Measurements from ENCODE around the gene BOK. TPM values are rescaled to one million over a fixed set of nuclear protein-coding genes. Genes with fewer than 3 reads are reported as not detected.

The BOK gene
- total RNA-seq, 1 donor from 2014 or later: 6.9 TPM

DNA sequence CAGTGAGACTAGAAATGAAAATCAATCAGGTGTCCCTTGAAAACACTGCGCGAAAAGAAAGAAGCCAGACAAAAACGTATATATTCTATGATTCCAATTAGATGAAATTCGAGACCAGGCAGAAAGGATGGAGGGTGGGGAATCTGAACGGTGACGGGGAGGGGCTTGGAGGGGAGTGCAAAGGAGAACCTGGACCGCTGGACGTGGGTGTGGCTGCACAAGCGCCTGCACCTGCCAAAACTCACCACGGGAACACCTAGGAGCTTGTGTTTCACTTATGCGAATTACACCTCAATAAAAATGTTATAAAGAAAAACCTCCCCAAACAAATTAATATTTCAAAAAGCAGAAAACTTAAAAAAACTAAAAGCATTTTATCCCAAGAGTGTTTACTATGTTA, 56.5 kb downstream of the BOK start:
- H3K9me3 Mint-ChIP-seq: no peaks in the 10 kb centered on the region
- TF ChIP-seq, protein P1, sequence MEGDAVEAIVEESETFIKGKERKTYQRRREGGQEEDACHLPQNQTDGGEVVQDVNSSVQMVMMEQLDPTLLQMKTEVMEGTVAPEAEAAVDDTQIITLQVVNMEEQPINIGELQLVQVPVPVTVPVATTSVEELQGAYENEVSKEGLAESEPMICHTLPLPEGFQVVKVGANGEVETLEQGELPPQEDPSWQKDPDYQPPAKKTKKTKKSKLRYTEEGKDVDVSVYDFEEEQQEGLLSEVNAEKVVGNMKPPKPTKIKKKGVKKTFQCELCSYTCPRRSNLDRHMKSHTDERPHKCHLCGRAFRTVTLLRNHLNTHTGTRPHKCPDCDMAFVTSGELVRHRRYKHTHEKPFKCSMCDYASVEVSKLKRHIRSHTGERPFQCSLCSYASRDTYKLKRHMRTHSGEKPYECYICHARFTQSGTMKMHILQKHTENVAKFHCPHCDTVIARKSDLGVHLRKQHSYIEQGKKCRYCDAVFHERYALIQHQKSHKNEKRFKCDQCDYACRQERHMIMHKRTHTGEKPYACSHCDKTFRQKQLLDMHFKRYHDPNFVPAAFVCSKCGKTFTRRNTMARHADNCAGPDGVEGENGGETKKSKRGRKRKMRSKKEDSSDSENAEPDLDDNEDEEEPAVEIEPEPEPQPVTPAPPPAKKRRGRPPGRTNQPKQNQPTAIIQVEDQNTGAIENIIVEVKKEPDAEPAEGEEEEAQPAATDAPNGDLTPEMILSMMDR (conservative IDR thresholded peaks at IDR 0.05): no peak
- no peak for DNase-seq (ENCODE audit: low read depth, low spot score)
- H3K36me3 Mint-ChIP-seq (ENCODE audit: low read depth): peaks cover 3% of the 10 kb centered on the region
- H3K4me3 Mint-ChIP-seq: no peak overlapping the region
- peaks cover 31% of the 10 kb centered on the region for H3K4me1 Mint-ChIP-seq
- H3K27me3 Mint-ChIP-seq (ENCODE audit: low read depth): no peaks in the 10 kb centered on the region
- no peak overlapping the region for H3K27ac Mint-ChIP-seq (ENCODE audit: unreplicated experiment)

DNA sequence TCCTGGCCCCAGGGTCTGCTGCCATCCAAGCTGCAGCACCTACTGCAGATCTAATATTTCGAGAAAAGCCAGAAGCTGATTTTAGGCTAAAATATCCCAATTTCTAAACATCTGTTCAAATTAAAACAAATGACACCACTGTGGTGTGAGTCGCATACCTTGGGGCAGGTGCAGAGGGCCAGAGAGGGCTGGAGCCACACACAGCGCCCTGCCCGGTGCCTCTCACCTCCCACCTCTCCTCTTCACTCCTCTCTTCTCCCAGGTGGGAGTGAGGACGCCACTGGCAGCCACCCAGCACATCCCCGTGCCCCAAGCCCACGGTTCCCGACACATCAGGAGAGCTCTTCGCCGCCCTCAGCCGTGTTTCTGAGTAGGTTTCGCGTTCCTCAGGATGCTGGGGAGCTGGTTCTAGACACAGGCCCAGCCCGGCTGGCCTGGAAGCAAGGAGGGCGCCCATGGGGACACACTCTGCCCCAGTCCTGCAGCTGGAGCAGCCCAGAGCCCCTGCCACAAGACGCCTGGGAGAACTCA, 57.0 kb downstream of the BOK start:
- no peak for DNase-seq (ENCODE audit: low read depth, low spot score)
- peak overlapping the region; percentile 93 for H3K27ac Mint-ChIP-seq (ENCODE audit: unreplicated experiment)
- H3K9me3 Mint-ChIP-seq: no peaks in the 10 kb centered on the region
- H3K36me3 Mint-ChIP-seq (ENCODE audit: low read depth): peaks cover 4% of the 10 kb centered on the region
- no peak overlapping the region for H3K4me3 Mint-ChIP-seq
- H3K27me3 Mint-ChIP-seq (ENCODE audit: low read depth): no peaks in the 10 kb centered on the region
- peaks cover 29% of the 10 kb centered on the region for H3K4me1 Mint-ChIP-seq
- TF ChIP-seq, protein P1 (conservative IDR thresholded peaks at IDR 0.05): no peak

DNA sequence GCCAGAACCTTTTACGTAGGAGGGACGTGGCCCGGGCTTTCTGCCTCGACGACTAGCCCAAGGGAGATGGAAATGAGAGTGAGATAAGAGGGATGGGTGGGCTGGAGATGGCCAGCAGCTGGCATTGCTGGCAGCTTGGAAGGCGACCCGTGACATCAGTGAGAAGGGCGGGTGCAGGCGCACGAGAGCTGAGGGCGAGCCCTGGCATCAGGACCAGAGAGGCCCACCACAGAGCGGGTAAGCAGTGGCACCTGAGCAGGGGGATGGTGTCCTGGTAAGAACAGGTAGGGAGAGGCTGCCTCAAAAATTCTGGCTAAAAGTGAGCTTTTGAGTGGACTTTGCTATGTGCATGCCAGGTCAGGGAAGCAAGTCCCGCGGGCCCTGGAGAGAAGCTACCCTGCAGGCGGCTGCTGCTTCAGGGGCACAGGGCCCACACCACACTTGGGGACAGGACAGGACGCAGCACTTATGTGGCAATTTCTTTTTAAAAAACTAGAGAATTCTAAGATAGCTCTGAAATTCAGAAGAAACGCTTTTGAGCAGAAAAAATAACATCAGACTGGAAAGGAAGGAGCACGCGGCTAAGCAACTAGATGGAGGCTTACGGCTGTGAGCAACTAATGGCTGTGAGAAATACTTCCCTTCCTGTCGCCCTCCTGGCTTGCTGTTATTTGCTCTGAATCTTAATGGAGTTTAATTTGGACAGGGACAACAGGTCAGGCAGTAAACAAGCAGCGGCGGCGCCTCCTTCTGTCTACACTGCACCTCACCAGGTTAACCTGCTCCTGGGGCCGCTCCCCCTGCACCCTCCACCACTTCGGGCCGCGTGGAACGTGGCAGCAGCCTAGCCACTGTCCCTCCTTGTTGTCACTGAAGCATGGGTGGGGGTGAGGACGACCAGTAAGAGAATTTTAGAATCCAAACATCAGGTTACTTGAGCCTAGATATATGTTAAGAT, 57.9 kb downstream of the BOK start:
- H3K27ac Mint-ChIP-seq (ENCODE audit: unreplicated experiment): peak overlapping the region; percentile 93
- H3K4me3 Mint-ChIP-seq: no peak overlapping the region
- TF ChIP-seq, protein P1 (conservative IDR thresholded peaks at IDR 0.05): no peak
- peaks cover 2% of the 10 kb centered on the region for H3K9me3 Mint-ChIP-seq
- peaks cover 27% of the 10 kb centered on the region for H3K4me1 Mint-ChIP-seq
- H3K27me3 Mint-ChIP-seq (ENCODE audit: low read depth): no peaks in the 10 kb centered on the region
- H3K36me3 Mint-ChIP-seq (ENCODE audit: low read depth): peaks cover 10% of the 10 kb centered on the region
- no peak for DNase-seq (ENCODE audit: low read depth, low spot score)

GRCh38 chr2:241617431-241618154, 59.0 kb downstream of the BOK start:
- H3K36me3 Mint-ChIP-seq (ENCODE audit: low read depth): peaks cover 13% of the 10 kb centered on the region
- H3K27ac Mint-ChIP-seq (ENCODE audit: unreplicated experiment): no peak overlapping the region
- TF ChIP-seq, protein P1 (conservative IDR thresholded peaks at IDR 0.05): no peak
- peaks cover 17% of the 10 kb centered on the region for H3K4me1 Mint-ChIP-seq
- H3K4me3 Mint-ChIP-seq: no peak overlapping the region
- no peaks in the 10 kb centered on the region for H3K27me3 Mint-ChIP-seq (ENCODE audit: low read depth)
- H3K9me3 Mint-ChIP-seq: peaks cover 3% of the 10 kb centered on the region
- no peak for DNase-seq (ENCODE audit: low read depth, low spot score)

DNA sequence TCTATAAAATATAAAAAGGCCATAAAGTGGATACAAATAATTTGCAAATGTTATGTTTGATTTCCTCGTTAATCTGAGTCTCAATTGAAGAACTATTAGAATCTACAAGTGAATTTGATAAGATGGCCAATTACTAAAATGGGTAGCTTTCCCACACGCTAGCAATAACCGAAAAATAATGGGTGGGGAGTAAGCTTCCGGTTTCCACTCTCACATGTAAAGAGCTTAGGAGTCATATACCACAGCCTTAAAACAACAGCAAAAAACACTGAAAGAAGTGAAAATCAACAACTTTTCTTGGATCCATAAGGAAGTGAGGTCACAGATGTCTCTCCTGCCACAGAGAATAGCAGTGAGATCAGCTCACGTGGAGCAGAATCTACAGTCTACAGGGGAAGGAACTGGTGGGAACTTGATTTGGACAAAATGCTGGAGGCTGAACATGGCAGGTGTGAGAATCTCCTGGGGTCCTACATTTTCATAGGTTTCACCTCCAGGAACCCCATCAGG, 59.8 kb downstream of the BOK start:
- peaks cover 13% of the 10 kb centered on the region for H3K4me1 Mint-ChIP-seq
- H3K27me3 Mint-ChIP-seq (ENCODE audit: low read depth): no peaks in the 10 kb centered on the region
- DNase-seq (ENCODE audit: low read depth, low spot score): no peak
- peaks cover 3% of the 10 kb centered on the region for H3K9me3 Mint-ChIP-seq
- TF ChIP-seq, protein P1 (conservative IDR thresholded peaks at IDR 0.05): no peak
- peak overlapping the region; percentile 22 for H3K27ac Mint-ChIP-seq (ENCODE audit: unreplicated experiment)
- H3K4me3 Mint-ChIP-seq: no peak overlapping the region
- peaks cover 13% of the 10 kb centered on the region for H3K36me3 Mint-ChIP-seq (ENCODE audit: low read depth)
